ENCODE data around the gene CNTN5.

DNA sequence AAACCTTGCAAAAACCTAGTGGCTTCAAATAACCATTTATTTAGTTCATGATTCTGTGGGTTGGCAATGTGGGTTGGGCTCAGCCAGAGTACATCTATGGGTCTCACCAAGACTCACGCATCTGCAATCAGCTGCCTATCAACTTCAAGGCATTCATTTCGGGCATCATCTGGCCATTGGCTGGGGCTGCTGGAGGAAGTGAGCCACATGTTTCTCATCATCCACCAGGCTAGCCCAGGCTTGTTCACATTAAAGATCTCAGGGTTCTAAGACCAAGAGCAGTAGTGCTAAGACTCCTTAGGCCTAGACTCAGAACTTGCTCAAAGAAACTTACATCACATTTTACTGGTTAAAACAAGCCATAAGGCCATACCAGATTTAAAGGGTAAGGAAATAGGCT lies 1187.5 kb downstream of the CNTN5 start:
- TF ChIP-seq OSR1 (CRISPR knock-in tag; IDR thresholded peaks at IDR 0.05) (no peak), ZNF565 (CRISPR knock-in tag; conservative IDR thresholded peaks at IDR 0.05; ENCODE audit: low read depth) (no peak), ESRRG (CRISPR knock-in tag; IDR thresholded peaks at IDR 0.05) (no peak)
- TF ChIP-seq, protein P1, sequence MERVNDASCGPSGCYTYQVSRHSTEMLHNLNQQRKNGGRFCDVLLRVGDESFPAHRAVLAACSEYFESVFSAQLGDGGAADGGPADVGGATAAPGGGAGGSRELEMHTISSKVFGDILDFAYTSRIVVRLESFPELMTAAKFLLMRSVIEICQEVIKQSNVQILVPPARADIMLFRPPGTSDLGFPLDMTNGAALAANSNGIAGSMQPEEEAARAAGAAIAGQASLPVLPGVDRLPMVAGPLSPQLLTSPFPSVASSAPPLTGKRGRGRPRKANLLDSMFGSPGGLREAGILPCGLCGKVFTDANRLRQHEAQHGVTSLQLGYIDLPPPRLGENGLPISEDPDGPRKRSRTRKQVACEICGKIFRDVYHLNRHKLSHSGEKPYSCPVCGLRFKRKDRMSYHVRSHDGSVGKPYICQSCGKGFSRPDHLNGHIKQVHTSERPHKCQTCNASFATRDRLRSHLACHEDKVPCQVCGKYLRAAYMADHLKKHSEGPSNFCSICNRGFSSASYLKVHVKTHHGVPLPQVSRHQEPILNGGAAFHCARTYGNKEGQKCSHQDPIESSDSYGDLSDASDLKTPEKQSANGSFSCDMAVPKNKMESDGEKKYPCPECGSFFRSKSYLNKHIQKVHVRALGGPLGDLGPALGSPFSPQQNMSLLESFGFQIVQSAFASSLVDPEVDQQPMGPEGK (CRISPR knock-in tag; IDR thresholded peaks at IDR 0.05; ENCODE audit: borderline replicate concordance): no peak

Data from SK-N-SH treated with all-trans-retinoic acid at 6 μM for 48 hours (cell line).